Tibial nerve (tissue), 4 donors: ENCODE data around the gene SNX22. TPM values are rescaled to one million over a fixed set of nuclear protein-coding genes. Genes with fewer than 3 reads are reported as not detected.
A peak's percentile ranks its signal among the peaks of the same experiment; 100 is the strongest.
"Not testable (repeated sequence)": the region's sequence is repeated elsewhere in the genome, so short reads cannot be mapped to it uniquely, and the experiment has no call there.

ENCODE experiments used
- DNase-seq, 2 donors: peaks; one replicate each; pipeline ENCODE4 v3.0.0-alpha.2; 2019; ENCODE audit warnings: low spot score in 2 of 2
- H3K27ac ChIP-seq, 4 donors: fragments of 200-600 bp; sonication (generic) in 3 of 4; one replicate each; pipeline ENCODE4 v1.5.1; 2017 to 2019; ENCODE audit warnings: mild to moderate bottlenecking in 1 of 4
- H3K27me3 ChIP-seq, 2 donors: fragments of 200-600 bp; sonication (generic) in 1 of 2; one replicate each; pipeline versions ENCODE4 v1.5.1 to v1.6.0; 2017 to 2019
- H3K36me3 ChIP-seq, 3 donors: fragments of 200-600 bp; sonication (generic); one replicate each; pipeline ENCODE4 v1.5.1; 2018 to 2019
- H3K4me1 ChIP-seq, 4 donors: fragments of 200-600 bp; sonication (generic) in 3 of 4; one replicate each; pipeline ENCODE4 v1.5.1; 2017 to 2019
- H3K4me3 ChIP-seq, 4 donors: fragments of 200-600 bp; sonication (generic) in 3 of 4; one replicate each; pipeline ENCODE4 v1.5.1; 2017 to 2019; ENCODE audit warnings: mild to moderate bottlenecking in 1 of 4, moderate library complexity in 1 of 4
- H3K9me3 ChIP-seq, 4 donors: fragments of 200-600 bp; sonication (generic) in 3 of 4; one replicate each; pipeline ENCODE4 v1.5.1; 2017 to 2019
- CTCF ChIP-seq, 5 experiments: fragments of 200-600 bp in 3 of 5; fragments of 450-650 bp in 2 of 5; sonication (generic) in 3 of 5; IDR thresholded peaks; one replicate each; pipeline ENCODE4 v1.5.1; 2016 to 2019; ENCODE audit warnings: antibody characterized with exemption in 5 of 5, mild to moderate bottlenecking in 3 of 5, moderate library complexity in 2 of 5
- EP300 ChIP-seq, 2 donors: sonication (generic); formaldehyde crosslinking; IDR thresholded peaks; one replicate each; pipeline ENCODE4 v1.6.1; 2017; ENCODE audit warnings: antibody characterized with exemption in 2 of 2, mild to moderate bottlenecking in 1 of 2
- POLR2A ChIP-seq, 2 donors: fragments of 450-650 bp; IDR thresholded peaks; one replicate each; pipeline ENCODE4 v1.6.1; 2017; ENCODE audit warnings: antibody characterized with exemption in 2 of 2, mild to moderate bottlenecking in 2 of 2, moderate library complexity in 2 of 2
- WGBS, 2 donors: methylation state at CpG; one replicate each; pipeline ENCODE4 v1.1.5; 2018; 5-methylcytosine and 5-hydroxymethylcytosine counted together
- total RNA-seq, 4 donors: library from RNA; depleted of rRNA; stranded (reverse); fragments of >200 nt; gene quantifications; one replicate each; pipeline ENCODE4 v1.1.0, GENCODE V29; 2016

The SNX22 gene
- 10 to 100 TPM in 3 of 4 donors, 1 to 10 TPM in 1; 1.2 to 45.9 (median 28.7) TPM for total RNA-seq

- 1 to 2% methylated on average over 35 to 40 of the region's 83 CpGs for WGBS, 2 donors
- Histone ChIP-seq H3K4me3 (peak within 1 kb of the TSS; percentile 27 to 58 (median 42)), H3K36me3 (peaks cover 5 to 33% (median 13%) of the 10 kb centered on the region in 3 donors), H3K27ac (peak within 1 kb of the TSS in 1 of 4 donors; percentile 35), H3K27me3 (peaks cover 0 to 23% of the 10 kb centered on the region in 2 donors), H3K4me1 (peaks cover 0 to 35% (median 23%) of the 10 kb centered on the region in 4 donors), H3K9me3 (no peaks in the 10 kb centered on the region)
- DNase-seq = no peak
- no peak for TF ChIP-seq POLR2A (IDR thresholded peaks at IDR 0.05)
- no peak for TF ChIP-seq EP300 (IDR thresholded peaks at IDR 0.05)
- TF ChIP-seq CTCF (IDR thresholded peaks at IDR 0.05) = no peak
These were observed at the start of gene SNX22 for GRCh38 chr15:64151727-64152506. TSS of gene SNX22 (plus strand) at chr15:64151731. CDS start at chr15:64151776, 45 bp downstream.

GRCh38 chr15:64102497-64102896 is 49.0 kb upstream of the SNX22 start:
- Histone ChIP-seq H3K4me3 (no peak overlapping the region), H3K27me3 (no peaks in the 10 kb centered on the region), H3K36me3 (no peaks in the 10 kb centered on the region), H3K4me1 (peaks cover 0 to 80% (median 24%) of the 10 kb centered on the region in 4 donors), H3K27ac (no peak overlapping the region), H3K9me3 (no peaks in the 10 kb centered on the region)
- TF ChIP-seq EP300 (IDR thresholded peaks at IDR 0.05) (no peak), CTCF (IDR thresholded peaks at IDR 0.05) (no peak), POLR2A (IDR thresholded peaks at IDR 0.05) (no peak)
- DNase-seq = no peak
- WGBS, 2 donors = 77 to 87% methylated on average over 2 of the region's 2 CpGs

GRCh38 chr15:64105113-64105704 is 46.3 kb upstream of the SNX22 start:
- H3K4me3 ChIP-seq = no peak overlapping the region
- no peaks in the 10 kb centered on the region for H3K9me3 ChIP-seq
- H3K27me3 ChIP-seq = no peaks in the 10 kb centered on the region
- peak overlapping the region in 3 of 4 donors; percentile 14 to 72 (median 67) for H3K27ac ChIP-seq
- H3K4me1 ChIP-seq = peaks cover 0 to 66% (median 10%) of the 10 kb centered on the region in 4 donors
- no peaks in the 10 kb centered on the region for H3K36me3 ChIP-seq
- 72 to 75% methylated on average over 9 of the region's 9 CpGs for WGBS, 2 donors
- TF ChIP-seq CTCF (IDR thresholded peaks at IDR 0.05) (no peak), EP300 (IDR thresholded peaks at IDR 0.05) (peak; percentile 76 to 85), POLR2A (IDR thresholded peaks at IDR 0.05) (no peak)
- DNase-seq = peak in 1 of 2 donors; percentile 60

GRCh38 chr15:64107337-64107736 is 44.2 kb upstream of the SNX22 start:
- 90 to 96% methylated on average over 1 of the region's 1 CpG for WGBS, 2 donors
- Histone ChIP-seq H3K27ac (no peak overlapping the region), H3K36me3 (no peaks in the 10 kb centered on the region), H3K27me3 (no peaks in the 10 kb centered on the region), H3K4me1 (peaks cover 0 to 70% (median 27%) of the 10 kb centered on the region in 4 donors), H3K9me3 (no peaks in the 10 kb centered on the region), H3K4me3 (no peak overlapping the region)
- no peak for DNase-seq
- no peak for TF ChIP-seq POLR2A (IDR thresholded peaks at IDR 0.05)
- no peak for TF ChIP-seq CTCF (IDR thresholded peaks at IDR 0.05)
- no peak for TF ChIP-seq EP300 (IDR thresholded peaks at IDR 0.05)

GRCh38 chr15:64110108-64110701 is 41.3 kb upstream of the SNX22 start:
- WGBS, 2 donors = 93 to 95% methylated on average over 4 of the region's 4 CpGs
- peak overlapping the region in 1 of 4 donors; percentile 45 for H3K27ac ChIP-seq
- peaks cover 0 to 68% (median 36%) of the 10 kb centered on the region in 4 donors for H3K4me1 ChIP-seq
- not testable (repeated sequence) for H3K4me3 ChIP-seq, DNase-seq, H3K9me3 ChIP-seq, H3K27me3 ChIP-seq
- H3K36me3 ChIP-seq = peaks cover 0 to 27% (median 0%) of the 10 kb centered on the region in 3 donors
